GM21528 (cell line): ENCODE measurements around the gene CDK6.
A peak's percentile ranks its signal among the peaks of the same experiment; 100 is the strongest.
"Not testable (repeated sequence)": the region's sequence is repeated elsewhere in the genome, so short reads cannot be mapped to it uniquely, and the experiment has no call there.

Experiments
- ATAC-seq: cut with Tn5 transposase; IDR thresholded peaks from one replicate; pipeline ENCODE4 v1.9.1; 2021; ENCODE audit warnings: mild to moderate bottlenecking, moderate library complexity; ENCODE audit not compliant: unreplicated experiment, low FRiP score

Gene CDK6

GRCh38 chr7:92836489-92836999 lies at the start of gene CDK6:
Gene CDK6 (minus strand): TSS chr7:92836573. CDS start chr7:92833323, 3,250 bp downstream.
- ATAC-seq, result peak; percentile 27

GRCh38 chr7:92886039-92886438 lies 49.7 kb upstream of the CDK6 start:
- not testable (repeated sequence) for ATAC-seq

- ATAC-seq, result no peak
Measured at GRCh38 chr7:92884218-92884617, 47.8 kb upstream of the CDK6 start.

- ATAC-seq, result no peak
Measured at GRCh38 chr7:92882760-92883159, 46.4 kb upstream of the CDK6 start.

GRCh38 chr7:92881091-92881485 lies 44.7 kb upstream of the CDK6 start:
- no peak for ATAC-seq

- no peak for ATAC-seq
Measured at GRCh38 chr7:92880212-92881090, 44.1 kb upstream of the CDK6 start.

GRCh38 chr7:92877367-92877766 lies 41.0 kb upstream of the CDK6 start:
- ATAC-seq, result no peak

- no peak for ATAC-seq
Measured at GRCh38 chr7:92876836-92877235, 40.5 kb upstream of the CDK6 start.

- no peak for ATAC-seq
Measured at GRCh38 chr7:92875719-92876118, 39.3 kb upstream of the CDK6 start.

GRCh38 chr7:92875173-92875572 lies 38.8 kb upstream of the CDK6 start:
- no peak for ATAC-seq

- no peak for ATAC-seq
Measured at GRCh38 chr7:92874567-92874966, 38.2 kb upstream of the CDK6 start.

GRCh38 chr7:92873776-92874175 lies 37.4 kb upstream of the CDK6 start:
- no peak for ATAC-seq

GRCh38 chr7:92872701-92873100 lies 36.3 kb upstream of the CDK6 start:
- ATAC-seq, result no peak

GRCh38 chr7:92868683-92869293 lies 32.4 kb upstream of the CDK6 start:
- no peak for ATAC-seq

GRCh38 chr7:92864169-92864568 lies 27.8 kb upstream of the CDK6 start:
- not testable (repeated sequence) for ATAC-seq

GRCh38 chr7:92856436-92856835 lies 20.1 kb upstream of the CDK6 start:
- no peak for ATAC-seq

- ATAC-seq, result no peak
Measured at GRCh38 chr7:92854501-92855238, 18.3 kb upstream of the CDK6 start.

GRCh38 chr7:92851732-92852131 lies 15.4 kb upstream of the CDK6 start:
- no peak for ATAC-seq

- ATAC-seq, result no peak
Measured at GRCh38 chr7:92850516-92850915, 14.1 kb upstream of the CDK6 start.

GRCh38 chr7:92849322-92849721 lies 12.9 kb upstream of the CDK6 start:
- no peak for ATAC-seq

GRCh38 chr7:92848851-92849250 lies 12.5 kb upstream of the CDK6 start:
- no peak for ATAC-seq
